ENCODE measurements around the gene CDHR2.

CDHR2 gene

GRCh38 chr5:176624142-176624541, 75.0 kb downstream of the CDHR2 start:
- no peak for DNase-seq

GRCh38 chr5:176624938-176625337, 75.8 kb downstream of the CDHR2 start:
- no peak for DNase-seq

GRCh38 chr5:176625512-176625911, 76.4 kb downstream of the CDHR2 start:
- DNase-seq, result no peak

GRCh38 chr5:176625966-176626875, 77.1 kb downstream of the CDHR2 start:
- no peak for DNase-seq

GRCh38 chr5:176626876-176627236, 77.7 kb downstream of the CDHR2 start:
- DNase-seq, result no peak

- DNase-seq, result no peak
Observed at GRCh38 chr5:176627582-176627981, 78.4 kb downstream of the CDHR2 start.

- DNase-seq, result no peak
Observed at GRCh38 chr5:176628406-176629228, 79.5 kb downstream of the CDHR2 start.

GRCh38 chr5:176629317-176629852, 80.2 kb downstream of the CDHR2 start:
- DNase-seq, result no peak

- DNase-seq, result no peak
Observed at GRCh38 chr5:176629853-176630680, 80.9 kb downstream of the CDHR2 start, which contains the start of the genes EIF4E1B and SNCB. TSS of gene EIF4E1B (plus strand) at chr5:176630675. CDS start at chr5:176642788, 12,113 bp downstream. TSS of gene SNCB (minus strand) at chr5:176630534. CDS start at chr5:176629654, 880 bp downstream.

- DNase-seq, result no peak
Observed at GRCh38 chr5:176630681-176631222, 81.6 kb downstream of the CDHR2 start.

- DNase-seq, result no peak
Observed at GRCh38 chr5:176631383-176632200, 82.5 kb downstream of the CDHR2 start.

GRCh38 chr5:176632745-176633144, 83.6 kb downstream of the CDHR2 start:
- no peak for DNase-seq

- no peak for DNase-seq
Observed at GRCh38 chr5:176633598-176633997, 84.5 kb downstream of the CDHR2 start.

GRCh38 chr5:176636426-176636825, 87.3 kb downstream of the CDHR2 start:
- DNase-seq, result no peak

- DNase-seq, result no peak
Observed at GRCh38 chr5:176637556-176637955, 88.4 kb downstream of the CDHR2 start.

- DNase-seq, result no peak
Observed at GRCh38 chr5:176638437-176638836, 89.3 kb downstream of the CDHR2 start.

GRCh38 chr5:176639208-176639607, 90.1 kb downstream of the CDHR2 start:
- no peak for DNase-seq

GRCh38 chr5:176639981-176640380, 90.8 kb downstream of the CDHR2 start:
- no peak for DNase-seq

- DNase-seq, result no peak
Observed at GRCh38 chr5:176640616-176641015, 91.5 kb downstream of the CDHR2 start.

GRCh38 chr5:176642675-176643490, 93.7 kb downstream of the CDHR2 start:
- no peak for DNase-seq

Measured in SHP77 (cell line).